CD4-positive, alpha-beta T cell treated with Interleukin-10 for 1 hour (primary cell): ENCODE data around the gene MAPKAP1.

Experiments used
- DNase-seq: peaks from one replicate; pipeline ENCODE4 v3.0.0-alpha.2; 2020

MAPKAP1 gene

DNA sequence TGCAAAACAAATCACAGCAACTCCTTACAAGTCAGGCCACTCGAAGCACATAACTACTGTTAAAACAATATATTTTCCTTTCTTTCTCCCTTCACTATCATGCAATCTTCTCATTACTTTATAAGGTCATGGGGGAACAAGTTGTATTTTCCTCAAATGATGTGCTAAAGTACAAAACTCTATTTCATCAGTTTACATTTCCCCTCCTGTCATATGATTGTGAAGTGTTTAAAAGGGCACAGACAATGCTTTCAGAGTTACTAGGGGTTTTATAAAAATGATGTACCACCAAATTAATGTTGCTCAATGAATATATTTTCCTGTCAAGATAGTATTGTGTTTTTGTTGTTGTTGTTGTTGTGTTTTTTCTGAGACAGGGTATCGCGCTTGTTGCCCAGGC is 34.1 kb downstream of the MAPKAP1 start:
- no peak for DNase-seq

DNA sequence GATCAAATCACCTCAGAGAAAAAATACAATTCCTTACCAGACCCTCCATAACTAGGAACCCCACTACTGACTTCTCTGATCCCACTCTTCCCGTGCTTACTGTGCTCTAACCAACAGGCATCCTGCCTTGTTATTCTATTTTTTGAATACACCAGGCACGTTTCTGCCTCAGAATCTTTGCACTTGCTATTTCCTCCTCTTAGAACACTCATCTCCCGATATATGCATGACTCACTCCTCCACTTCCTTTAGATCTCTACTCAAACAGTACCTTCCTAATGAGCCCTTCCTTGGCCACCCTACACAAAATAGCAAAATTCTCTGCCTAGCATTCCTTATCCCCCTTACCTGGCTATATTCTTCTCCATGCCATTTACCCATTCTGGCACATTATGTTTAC is 43.9 kb downstream of the MAPKAP1 start:
- DNase-seq, result no peak

- no peak for DNase-seq
Observed at GRCh38 chr9:125660557-125660956, 46.5 kb downstream of the MAPKAP1 start.

- DNase-seq, result no peak
Observed at GRCh38 chr9:125659954-125660353, 47.1 kb downstream of the MAPKAP1 start.

DNA sequence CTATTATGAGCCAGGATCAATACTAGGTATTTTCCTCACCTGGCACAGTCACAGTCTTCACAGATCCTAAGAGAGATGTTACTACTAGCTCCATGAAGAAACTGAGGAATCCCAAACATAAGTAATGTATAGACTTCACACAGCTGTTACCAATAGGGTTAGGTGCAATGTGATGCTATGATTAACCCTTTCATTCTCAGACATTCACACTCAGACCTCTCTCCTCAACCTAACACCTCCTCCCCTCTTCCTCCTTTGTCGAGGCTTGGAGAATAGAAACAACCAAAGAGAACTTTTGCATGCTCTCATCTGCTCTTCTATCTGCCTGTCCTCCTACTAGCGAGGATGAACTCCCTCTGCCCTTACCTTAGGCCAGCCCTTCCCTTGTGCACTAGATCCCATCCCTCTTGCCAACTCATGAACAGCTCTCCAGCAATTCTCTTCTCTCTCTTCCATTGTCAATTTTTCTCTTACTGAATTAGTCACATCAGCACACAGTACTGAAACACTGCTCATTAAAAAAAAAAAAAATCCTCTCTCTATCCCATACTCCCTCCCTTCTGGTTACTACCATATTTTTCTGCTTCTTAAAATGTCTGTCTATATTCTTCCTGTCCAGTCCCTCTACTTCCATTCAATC is 47.7 kb downstream of the MAPKAP1 start:
- no peak for DNase-seq

GRCh38 chr9:125656560-125656959 is 50.4 kb downstream of the MAPKAP1 start:
- DNase-seq, result no peak

DNA sequence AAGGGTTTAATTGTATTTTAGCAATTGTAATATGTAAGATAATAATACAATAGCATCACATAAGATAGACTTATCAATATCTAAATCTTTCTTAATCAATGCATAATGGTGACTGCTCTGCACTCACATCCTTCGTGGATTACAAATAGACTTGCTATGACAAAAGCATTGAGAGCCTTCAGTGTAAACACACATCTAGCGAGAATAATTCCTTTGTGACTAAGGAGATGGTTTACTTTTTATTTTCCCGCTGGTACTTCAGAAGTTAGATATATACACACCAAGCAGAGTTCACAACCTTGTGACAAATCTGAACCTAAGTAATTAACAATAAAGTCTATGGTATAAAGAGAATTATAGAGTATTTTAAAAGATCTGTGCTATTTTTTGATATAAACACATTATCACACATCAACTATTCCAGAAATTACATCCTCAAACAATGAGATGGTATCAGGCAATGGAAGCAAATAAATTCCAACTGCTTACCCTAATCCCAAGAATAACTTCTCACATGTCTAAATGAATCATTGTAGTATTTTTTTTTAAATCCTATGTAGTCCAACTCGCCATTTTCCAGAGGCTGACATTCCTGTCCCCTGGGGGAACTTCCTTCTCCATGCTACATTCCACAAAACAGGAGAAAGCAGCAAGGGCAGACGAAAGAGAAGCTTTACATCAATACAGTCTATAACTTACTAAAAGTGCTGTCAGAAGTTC is 51.2 kb downstream of the MAPKAP1 start:
- DNase-seq, result no peak

GRCh38 chr9:125655066-125655633 is 51.9 kb downstream of the MAPKAP1 start:
- DNase-seq, result no peak

DNA sequence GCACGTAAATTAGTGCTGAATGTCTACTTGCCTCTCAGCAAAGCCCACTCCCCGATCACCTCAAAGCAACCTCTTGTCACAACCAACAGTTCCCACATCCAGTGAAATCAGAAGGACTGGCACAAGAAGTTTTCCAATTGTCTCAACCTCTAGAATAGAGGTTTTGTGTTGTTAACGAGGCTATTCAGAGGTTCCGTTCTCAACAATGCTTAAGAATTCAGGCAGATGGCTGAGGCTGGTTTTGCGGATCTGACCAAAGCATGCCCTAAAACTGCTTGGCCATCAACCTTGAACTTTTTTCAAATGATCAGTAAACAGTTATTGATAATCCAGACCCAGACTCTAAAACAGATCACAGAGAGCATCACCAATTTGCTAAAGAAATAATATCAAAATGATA is 52.9 kb downstream of the MAPKAP1 start:
- no peak for DNase-seq

GRCh38 chr9:125653325-125653724 is 53.7 kb downstream of the MAPKAP1 start:
- no peak for DNase-seq

DNA sequence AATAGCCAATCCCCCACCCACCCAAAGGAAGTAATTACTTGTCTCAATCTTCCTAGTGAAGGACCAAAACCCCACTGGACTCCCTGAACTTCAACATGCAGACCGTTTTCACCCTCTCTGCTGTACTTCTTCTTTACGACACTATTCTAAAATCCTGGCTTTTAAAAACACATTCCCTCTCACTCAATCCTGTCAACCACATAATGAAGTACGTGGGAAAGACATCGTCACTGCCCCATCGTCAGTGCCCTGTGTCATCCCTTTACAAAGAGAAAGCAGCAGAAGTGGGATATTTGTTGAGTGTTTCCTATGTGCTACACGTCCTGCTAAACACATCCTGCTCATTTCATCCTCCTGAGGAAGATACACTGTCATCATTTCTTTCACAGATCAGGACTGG is 54.2 kb downstream of the MAPKAP1 start:
- no peak for DNase-seq

DNA sequence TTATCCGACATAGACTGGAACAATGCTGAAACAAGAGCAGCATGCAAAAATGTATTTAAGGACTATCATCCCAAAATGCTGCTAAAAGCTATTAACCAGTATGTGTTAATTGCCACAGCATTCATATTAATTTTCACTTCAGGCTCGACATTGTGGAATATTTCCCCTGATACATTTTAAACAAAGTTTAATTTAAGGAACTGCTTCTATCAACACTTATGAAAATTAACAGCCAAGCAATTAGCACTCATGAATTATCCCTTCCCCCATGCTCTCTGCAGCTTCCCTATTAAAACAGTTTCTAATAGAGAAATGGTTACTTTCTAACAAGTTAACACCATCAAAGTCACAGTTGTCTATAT is 54.8 kb downstream of the MAPKAP1 start:
- no peak for DNase-seq

DNA sequence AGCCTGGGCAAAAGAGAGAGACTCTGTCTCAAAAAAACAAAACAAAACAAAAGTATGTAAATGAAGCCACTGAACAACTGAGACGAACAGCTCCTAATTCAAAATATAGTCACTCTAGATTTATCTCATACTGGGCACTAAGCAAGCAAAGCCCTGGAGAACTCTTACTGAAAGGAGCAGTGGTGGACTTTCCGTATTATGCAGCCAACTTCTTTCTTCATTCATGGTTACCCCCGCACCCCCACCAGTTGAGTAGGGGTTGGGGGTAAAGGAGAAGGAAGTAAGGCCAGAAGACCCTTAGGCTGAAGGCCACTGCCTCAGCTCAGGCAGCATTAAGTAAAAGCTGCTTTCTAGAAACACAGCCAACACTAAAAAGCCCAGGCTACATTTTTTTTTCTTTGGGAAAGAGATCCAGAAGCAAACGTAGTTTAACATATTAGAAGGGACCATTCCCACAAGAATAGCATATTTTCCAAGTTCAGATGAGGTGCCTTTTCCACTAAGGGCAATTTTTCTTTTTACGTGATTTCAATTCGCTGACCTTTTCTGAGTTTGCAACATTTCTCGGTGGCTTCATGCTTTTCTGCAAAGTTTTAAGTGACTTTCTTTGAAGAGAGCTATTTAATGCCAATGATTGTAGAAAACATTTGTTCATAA is 55.3 kb downstream of the MAPKAP1 start:
- no peak for DNase-seq

DNA sequence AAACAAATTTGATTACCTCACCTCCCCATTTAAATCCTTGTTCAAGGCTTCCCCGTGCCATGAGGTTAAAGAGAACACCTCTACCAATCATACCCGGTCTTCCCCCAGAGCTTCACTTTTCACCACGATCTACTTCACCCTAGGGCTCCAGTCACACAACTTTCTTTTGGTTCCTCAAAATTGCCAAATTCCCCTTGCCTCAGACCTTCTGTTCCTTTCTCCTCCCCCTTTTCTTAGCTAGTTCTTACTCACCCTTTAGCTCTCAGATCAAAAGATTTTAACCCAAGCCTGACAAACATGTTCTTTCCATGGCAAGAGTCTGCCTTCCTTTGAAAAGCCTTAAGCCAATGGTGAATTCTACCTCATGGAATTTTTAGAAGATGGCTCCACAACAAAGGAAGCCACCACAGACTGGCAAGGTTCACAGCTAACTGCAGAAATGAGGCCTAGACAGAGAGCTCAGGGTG is 56.7 kb downstream of the MAPKAP1 start:
- DNase-seq, result no peak

- no peak for DNase-seq
Observed at GRCh38 chr9:125649826-125650225, 57.2 kb downstream of the MAPKAP1 start.

DNA sequence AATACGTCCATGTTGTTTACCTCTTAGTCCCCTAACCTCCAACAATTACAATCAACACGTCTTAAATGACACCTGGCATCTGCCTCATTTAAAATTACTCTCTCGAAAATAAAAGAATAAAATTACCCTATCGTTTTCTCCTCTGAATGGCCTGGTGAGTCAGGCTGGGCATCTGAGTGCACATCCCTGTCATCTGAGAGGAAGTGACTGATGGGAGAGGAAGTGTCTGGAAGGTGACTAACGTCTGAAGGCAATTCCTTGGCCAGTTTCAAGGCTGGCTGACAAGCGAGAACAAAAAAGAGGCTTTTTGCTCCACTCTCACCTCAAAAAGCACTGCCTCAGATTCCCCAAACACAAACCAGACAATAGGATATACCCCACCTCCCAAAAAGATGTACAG is 57.7 kb downstream of the MAPKAP1 start:
- peak; percentile 16 for DNase-seq

DNA sequence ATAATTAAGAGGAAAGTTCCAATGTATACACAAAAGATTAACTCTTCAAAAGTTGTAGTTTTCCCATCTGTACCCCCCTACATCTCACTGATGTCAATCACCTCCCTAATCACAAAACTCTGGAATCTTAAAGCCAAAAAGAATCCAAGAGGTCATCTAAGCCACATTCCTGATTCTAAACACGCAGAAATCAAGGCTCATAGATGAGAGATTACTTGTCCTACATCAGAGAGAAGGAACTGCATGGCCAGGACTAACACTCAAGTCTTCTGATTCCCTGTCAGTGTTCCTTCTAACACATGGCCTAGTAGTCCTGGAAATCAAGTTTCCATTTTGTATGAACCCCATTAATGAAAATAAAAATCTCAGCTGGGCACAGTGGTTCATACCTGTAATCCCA is 58.7 kb downstream of the MAPKAP1 start:
- DNase-seq, result no peak

GRCh38 chr9:125646621-125647100 is 60.3 kb downstream of the MAPKAP1 start:
- peak; percentile 11 for DNase-seq

- DNase-seq, result no peak
Observed at GRCh38 chr9:125646217-125646616, 60.8 kb downstream of the MAPKAP1 start.

DNA sequence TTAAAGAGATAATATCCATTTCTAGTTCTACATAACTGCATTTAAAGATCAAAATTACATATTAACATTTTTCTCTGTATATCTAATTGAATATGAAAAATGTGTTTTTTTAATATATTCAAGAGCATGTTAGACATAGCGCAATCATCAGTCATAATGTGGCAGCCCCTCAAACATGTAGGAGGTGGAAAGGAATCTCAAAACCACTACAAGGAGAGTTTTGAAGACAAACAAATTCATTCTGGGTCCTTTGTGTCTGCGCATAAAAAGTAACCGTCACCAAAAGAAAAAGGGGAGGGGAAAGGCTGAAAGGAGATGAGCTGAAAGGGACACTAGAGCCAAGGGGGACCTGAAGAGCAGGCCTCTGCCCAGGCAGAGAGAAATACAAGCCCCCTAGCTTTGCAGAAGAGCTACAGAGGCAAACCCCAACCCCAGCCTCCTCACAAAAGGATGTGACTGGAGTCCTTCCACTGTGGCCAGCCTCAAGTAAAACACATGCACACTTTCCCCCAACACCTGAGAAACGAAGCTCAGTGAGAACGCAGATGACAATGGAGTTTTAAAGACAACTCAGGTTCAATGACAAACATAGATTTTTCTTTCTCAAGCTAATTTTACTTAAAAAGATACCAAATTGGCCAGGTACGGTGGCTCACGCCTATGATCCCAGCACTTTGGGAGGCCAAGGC is 62.0 kb downstream of the MAPKAP1 start:
- DNase-seq, result no peak

- no peak for DNase-seq
Observed at GRCh38 chr9:125642311-125642710, 64.7 kb downstream of the MAPKAP1 start.

DNA sequence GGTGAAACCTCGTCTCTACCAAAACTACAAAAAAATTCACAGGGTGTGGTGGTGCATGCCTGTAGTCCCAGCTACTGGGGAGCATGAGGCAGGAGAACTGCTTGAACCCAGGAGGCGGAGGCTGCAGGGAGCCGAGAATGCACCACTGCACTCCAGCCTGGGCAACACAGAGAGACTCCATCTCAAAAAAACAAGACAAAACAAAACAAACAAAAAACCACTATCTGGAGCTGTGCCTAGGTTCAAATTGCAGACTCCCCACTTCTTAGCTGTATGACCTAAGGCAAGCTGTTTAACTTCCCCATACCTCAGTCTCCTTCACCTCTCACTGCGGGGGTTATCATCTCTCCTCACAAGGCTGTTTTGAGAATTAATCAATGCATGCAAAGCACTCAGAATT is 68.0 kb downstream of the MAPKAP1 start:
- DNase-seq, result no peak
